Karpas-422 (cell line): Measurements from ENCODE around the gene SLC27A6. TPM values are rescaled to one million over a fixed set of nuclear protein-coding genes. Genes with fewer than 3 reads are reported as not detected.

ENCODE experiments used
- DNase-seq: peaks from one replicate; pipeline ENCODE4 v3.0.0-alpha.2; 2015
- H2AFZ ChIP-seq: fragments of 200-600 bp; sonication (generic); 2 replicates; pipeline ENCODE4 v1.6.1; 2014; ENCODE audit warnings: antibody characterized with exemption, low read length, mixed read lengths
- H3K27ac ChIP-seq: fragments of 200-600 bp; sonication (generic); 2 replicates; pipeline ENCODE4 v1.5.1; 2014; ENCODE audit warnings: mild to moderate bottlenecking, low read length, moderate library complexity
- H3K27me3 ChIP-seq: fragments of 200-600 bp; sonication (generic); 2 replicates; pipeline ENCODE4 v1.6.1; 2014; ENCODE audit warnings: low read length, mixed read lengths
- H3K36me3 ChIP-seq: fragments of 200-600 bp; sonication (generic); 2 replicates; pipeline ENCODE4 v1.6.1; 2014; ENCODE audit warnings: low read length, mixed read lengths; ENCODE audit not compliant: insufficient read depth
- H3K4me1 ChIP-seq: fragments of 200-600 bp; sonication (generic); 2 replicates; pipeline ENCODE4 v1.6.1; 2014; ENCODE audit warnings: mild to moderate bottlenecking, low read length, mixed read lengths
- H3K4me2 ChIP-seq: fragments of 200-600 bp; sonication (generic); 2 replicates; pipeline ENCODE4 v1.6.1; 2014; ENCODE audit warnings: low read length, low read depth, mild to moderate bottlenecking; ENCODE audit not compliant: poor library complexity, severe bottlenecking
- H3K4me3 ChIP-seq: fragments of 200-600 bp; sonication (generic); 2 replicates; pipeline ENCODE4 v1.5.1; 2014; ENCODE audit warnings: mild to moderate bottlenecking, antibody characterized with exemption, low read length, mixed read lengths
- H3K79me2 ChIP-seq: fragments of 200-600 bp; sonication (generic); 2 replicates; pipeline ENCODE4 v1.6.1; 2014; ENCODE audit warnings: mild to moderate bottlenecking, low read length, mixed read lengths
- H3K9ac ChIP-seq: fragments of 200-600 bp; sonication (generic); 2 replicates; pipeline ENCODE4 v1.6.0; 2014; ENCODE audit warnings: low read length
- H3K9me2 ChIP-seq: fragments of 200-600 bp; sonication (generic), shearing (Covaris generic); replicated peaks from 2 replicates; pipeline ENCODE4 v1.6.0; 2014; ENCODE audit warnings: mild to moderate bottlenecking, low read length, moderate library complexity; ENCODE audit not compliant: insufficient read depth
- H3K9me3 ChIP-seq: fragments of 300-700, 200-600 bp; sonication (generic); 2 replicates; pipeline ENCODE4 v1.6.1; 2014; ENCODE audit warnings: low read length, mixed read lengths
- H4K20me1 ChIP-seq: fragments of 200-600 bp; sonication (generic); 2 replicates; pipeline ENCODE4 v1.6.1; 2014; ENCODE audit warnings: mild to moderate bottlenecking, antibody characterized with exemption, low read length, low read depth; ENCODE audit not compliant: insufficient read depth
- total RNA-seq: library from RNA; depleted of rRNA; stranded (reverse); fragments of >200 nt; shearing (Covaris generic); gene quantifications from 2 replicates; pipeline ENCODE4 v1.2.3, GENCODE V29; 2014; ENCODE audit warnings: low replicate concordance; rRNA removed

The SLC27A6 gene
- total RNA-seq, 1 experiment from 2014 or later, result not detected

GRCh38 chr5:129077433-129078075 is 112.3 kb downstream of the SLC27A6 start:
- no peaks in the 10 kb centered on the region for H3K9me2 ChIP-seq
- no peaks in the 10 kb centered on the region for H3K36me3 ChIP-seq
- DNase-seq, result no peak
- no peaks in the 10 kb centered on the region for H3K79me2 ChIP-seq
- no peaks in the 10 kb centered on the region for H3K9me3 ChIP-seq
- no peak overlapping the region for H2AFZ ChIP-seq
- H3K4me3 ChIP-seq, result no peak overlapping the region
- no peak overlapping the region for H3K27ac ChIP-seq
- no peaks in the 10 kb centered on the region for H3K4me1 ChIP-seq
- no peak overlapping the region for H3K4me2 ChIP-seq
- no peaks in the 10 kb centered on the region for H3K27me3 ChIP-seq
- no peak overlapping the region for H3K9ac ChIP-seq
- H4K20me1 ChIP-seq, result no peaks in the 10 kb centered on the region

- H3K79me2 ChIP-seq, result no peaks in the 10 kb centered on the region
- no peaks in the 10 kb centered on the region for H3K36me3 ChIP-seq
- H3K9me3 ChIP-seq, result no peaks in the 10 kb centered on the region
- H3K4me3 ChIP-seq, result no peak overlapping the region
- H3K4me1 ChIP-seq, result no peaks in the 10 kb centered on the region
- H4K20me1 ChIP-seq, result no peaks in the 10 kb centered on the region
- H3K27me3 ChIP-seq, result no peaks in the 10 kb centered on the region
- H3K9ac ChIP-seq, result no peak overlapping the region
- H3K4me2 ChIP-seq, result no peak overlapping the region
- no peak overlapping the region for H3K27ac ChIP-seq
- H3K9me2 ChIP-seq, result no peaks in the 10 kb centered on the region
- no peak overlapping the region for H2AFZ ChIP-seq
- no peak for DNase-seq
Observed at GRCh38 chr5:129078247-129078646, 113.0 kb downstream of the SLC27A6 start.

GRCh38 chr5:129078660-129079059 is 113.4 kb downstream of the SLC27A6 start:
- DNase-seq, result no peak
- no peak overlapping the region for H3K4me2 ChIP-seq
- no peaks in the 10 kb centered on the region for H3K27me3 ChIP-seq

GRCh38 chr5:129079496-129079895 is 114.2 kb downstream of the SLC27A6 start:
- DNase-seq, result no peak
- H3K9me3 ChIP-seq, result no peaks in the 10 kb centered on the region
- H3K4me1 ChIP-seq, result no peaks in the 10 kb centered on the region
- no peaks in the 10 kb centered on the region for H3K27me3 ChIP-seq
- H3K36me3 ChIP-seq, result no peaks in the 10 kb centered on the region
- no peak overlapping the region for H3K4me3 ChIP-seq
- no peaks in the 10 kb centered on the region for H3K79me2 ChIP-seq
- no peak overlapping the region for H3K27ac ChIP-seq
- no peak overlapping the region for H3K4me2 ChIP-seq
- no peaks in the 10 kb centered on the region for H4K20me1 ChIP-seq
- H3K9ac ChIP-seq, result no peak overlapping the region
- no peaks in the 10 kb centered on the region for H3K9me2 ChIP-seq
- no peak overlapping the region for H2AFZ ChIP-seq

More at GRCh38 chr5:129078660-129079059, 113.4 kb downstream of the SLC27A6 start:
- Histone ChIP-seq H3K4me1 (no peaks in the 10 kb centered on the region), H4K20me1 (no peaks in the 10 kb centered on the region), H3K4me3 (no peak overlapping the region), H3K9ac (no peak overlapping the region), H3K79me2 (no peaks in the 10 kb centered on the region), H3K27ac (no peak overlapping the region), H3K9me3 (no peaks in the 10 kb centered on the region), H3K36me3 (no peaks in the 10 kb centered on the region), H2AFZ (no peak overlapping the region), H3K9me2 (no peaks in the 10 kb centered on the region)

GRCh38 chr5:129080766-129081165 is 115.5 kb downstream of the SLC27A6 start:
- H3K9me3 ChIP-seq, result no peaks in the 10 kb centered on the region
- H4K20me1 ChIP-seq, result no peaks in the 10 kb centered on the region
- H2AFZ ChIP-seq, result no peak overlapping the region
- H3K79me2 ChIP-seq, result no peaks in the 10 kb centered on the region
- DNase-seq, result no peak
- H3K36me3 ChIP-seq, result no peaks in the 10 kb centered on the region
- no peak overlapping the region for H3K4me2 ChIP-seq
- H3K9ac ChIP-seq, result no peak overlapping the region
- no peak overlapping the region for H3K4me3 ChIP-seq
- H3K27me3 ChIP-seq, result no peaks in the 10 kb centered on the region
- no peaks in the 10 kb centered on the region for H3K4me1 ChIP-seq
- no peak overlapping the region for H3K27ac ChIP-seq
- H3K9me2 ChIP-seq, result no peaks in the 10 kb centered on the region

- H2AFZ ChIP-seq, result no peak overlapping the region
- H3K9me3 ChIP-seq, result no peaks in the 10 kb centered on the region
- no peak overlapping the region for H3K27ac ChIP-seq
- H3K4me3 ChIP-seq, result no peak overlapping the region
- H3K9ac ChIP-seq, result no peak overlapping the region
- no peaks in the 10 kb centered on the region for H3K36me3 ChIP-seq
- H3K79me2 ChIP-seq, result no peaks in the 10 kb centered on the region
- no peaks in the 10 kb centered on the region for H3K27me3 ChIP-seq
- DNase-seq, result no peak
- H4K20me1 ChIP-seq, result no peaks in the 10 kb centered on the region
- H3K4me1 ChIP-seq, result no peaks in the 10 kb centered on the region
- H3K9me2 ChIP-seq, result no peaks in the 10 kb centered on the region
- H3K4me2 ChIP-seq, result no peak overlapping the region
Observed at GRCh38 chr5:129082225-129083136, 117.2 kb downstream of the SLC27A6 start.

Other genes with a start within 250 kb of the SLC27A6 start
- 14.9 and 20.3 TPM in 2 replicates for gene ISOC1, start 129.3 kb downstream of the SLC27A6 start, total RNA-seq